Dedifferentiated amniotic fluid mesenchymal stem cell (primary cell): ENCODE data around the gene SRPRA.
"Not testable (repeated sequence)": the region's sequence is repeated elsewhere in the genome, so short reads cannot be mapped to it uniquely, and the experiment has no call there.

Experiments used
- DNase-seq: peaks from one replicate; pipeline ENCODE4 v3.0.0-alpha.2; 2016; ENCODE audit errors: extremely low spot score

SRPRA gene

DNA sequence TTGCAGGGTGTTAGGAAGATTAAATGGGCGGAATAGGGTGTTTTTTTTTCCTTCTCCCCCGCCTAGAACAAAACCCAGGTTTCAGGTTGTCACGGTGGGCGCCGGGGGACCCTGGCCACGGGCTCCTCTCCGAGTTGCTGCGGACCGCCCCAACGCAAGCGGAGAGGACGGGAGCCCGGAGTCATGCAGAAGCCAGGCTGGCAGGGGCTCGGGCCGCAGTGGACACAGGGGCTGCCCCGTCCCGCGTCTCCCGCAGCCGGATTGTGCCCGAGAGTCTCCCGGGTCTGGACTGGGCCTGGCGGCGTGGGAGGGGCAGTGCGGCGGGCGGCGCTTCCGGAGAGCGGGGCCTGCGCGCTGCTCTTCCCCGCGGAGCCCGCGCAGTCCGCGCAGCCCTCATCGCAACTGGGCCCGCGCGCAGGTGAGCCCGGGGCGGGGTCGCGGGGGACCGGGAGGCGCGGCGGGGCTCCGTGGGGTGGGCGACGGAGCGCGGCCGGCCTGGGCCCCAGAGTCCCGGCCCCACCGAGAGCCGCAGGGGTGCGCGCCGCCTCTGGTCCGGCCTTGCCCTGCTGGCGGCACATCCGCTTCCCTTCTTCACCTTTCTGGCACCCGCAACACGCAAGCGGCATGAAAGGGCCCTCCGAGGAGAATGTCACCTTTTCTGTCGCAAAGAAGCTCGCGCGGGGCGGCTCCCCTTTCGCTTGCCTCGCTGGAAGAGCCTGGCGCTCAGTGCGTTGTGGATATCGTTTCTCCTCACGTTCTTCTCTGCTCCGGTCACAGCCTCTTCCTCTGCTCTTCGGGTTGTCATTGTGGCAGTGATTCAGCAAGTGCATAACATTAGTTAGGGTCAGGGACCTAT, 14.3 kb upstream of the SRPRA start, which contains the start of gene TIRAP:
TIRAP (plus strand) TSS at position 358 of the 856 bp plus-strand sequence. CDS start 7,802 bp downstream, outside the sequence.
- DNase-seq: peak; percentile 25

DNA sequence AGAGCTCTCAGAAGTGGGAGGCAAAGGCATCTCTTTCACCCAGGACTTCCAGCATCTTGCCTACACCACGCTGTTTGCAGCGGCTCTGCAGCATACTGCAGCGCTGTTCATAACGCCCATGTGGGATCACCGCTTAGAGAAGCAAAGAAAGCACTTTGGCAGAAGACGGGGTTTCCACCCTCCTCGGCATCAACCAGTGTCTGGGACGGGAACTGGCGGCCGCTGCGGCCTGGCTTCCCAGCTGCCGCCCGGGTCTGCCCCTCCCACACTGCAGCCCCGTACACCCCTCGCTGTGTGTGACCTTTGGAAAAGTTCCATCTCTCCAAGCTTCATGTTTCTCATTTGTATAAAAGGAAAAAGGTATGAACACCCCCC, 13.7 kb upstream of the SRPRA start:
- no peak for DNase-seq

DNA sequence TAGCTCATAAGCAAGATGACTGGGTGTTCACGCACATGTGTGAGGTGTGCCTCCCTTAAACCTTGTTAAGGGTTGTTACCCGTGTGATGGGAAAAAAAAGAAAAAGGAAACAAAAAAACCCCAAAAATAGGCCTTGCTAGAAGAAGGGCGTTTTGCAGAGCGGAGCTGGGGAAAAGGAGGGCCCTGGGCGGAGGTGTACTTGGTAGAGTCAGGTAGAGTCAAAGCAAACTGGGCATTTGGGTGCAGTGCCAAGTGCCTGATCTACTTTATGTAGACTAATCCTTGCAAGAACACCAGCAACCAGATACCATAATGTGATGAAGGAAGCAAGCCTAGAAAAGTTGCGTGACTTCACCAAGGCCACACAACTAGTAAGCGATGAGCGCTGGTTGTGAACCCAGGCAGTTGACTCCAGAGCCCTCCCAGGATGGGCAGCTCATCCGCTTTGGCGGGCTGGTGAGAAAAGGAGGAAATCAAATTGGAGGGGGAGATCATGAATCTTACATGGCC, 13.0 kb upstream of the SRPRA start:
- no peak for DNase-seq

DNA sequence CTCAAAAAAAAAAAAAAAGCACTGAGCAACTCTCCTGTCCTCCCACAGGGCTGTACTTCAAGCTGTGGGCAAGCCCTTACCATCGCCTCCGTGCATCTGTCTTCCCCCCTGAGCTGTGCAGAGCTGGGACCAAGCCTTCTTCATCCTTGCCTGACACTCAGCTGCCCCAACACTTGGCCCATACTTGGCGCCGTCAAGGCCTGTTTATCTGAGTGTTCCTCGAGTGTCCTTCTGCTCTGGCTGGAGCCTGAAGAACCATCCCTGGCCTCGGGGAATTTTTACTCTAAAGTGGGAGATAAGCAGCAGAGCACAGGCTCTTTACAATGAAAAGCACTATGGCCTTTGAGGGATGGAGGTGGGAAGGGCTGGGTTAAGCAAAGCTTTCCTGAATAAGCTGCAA, 12.6 kb upstream of the SRPRA start:
- no peak for DNase-seq

DNA sequence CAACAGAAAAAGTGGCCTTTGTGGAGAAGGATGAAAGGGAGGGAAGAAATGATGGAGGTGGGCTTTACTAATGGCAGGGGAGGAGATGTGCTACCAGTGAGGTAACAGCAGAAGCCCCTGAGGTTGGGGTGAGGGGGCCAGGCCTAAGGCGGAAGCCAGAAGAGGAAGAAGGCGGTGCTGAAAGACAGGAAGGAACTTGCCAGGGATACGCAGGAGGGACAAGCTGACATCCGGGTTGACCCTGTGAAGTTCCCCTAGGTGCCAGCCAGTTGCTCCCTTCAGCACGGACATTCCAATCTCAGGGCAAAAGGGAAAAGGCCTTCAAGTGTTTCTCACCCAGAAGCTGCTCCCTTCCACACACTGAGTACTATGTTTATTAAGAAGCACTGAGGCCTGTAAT, 11.9 kb upstream of the SRPRA start:
- DNase-seq: no peak

DNA sequence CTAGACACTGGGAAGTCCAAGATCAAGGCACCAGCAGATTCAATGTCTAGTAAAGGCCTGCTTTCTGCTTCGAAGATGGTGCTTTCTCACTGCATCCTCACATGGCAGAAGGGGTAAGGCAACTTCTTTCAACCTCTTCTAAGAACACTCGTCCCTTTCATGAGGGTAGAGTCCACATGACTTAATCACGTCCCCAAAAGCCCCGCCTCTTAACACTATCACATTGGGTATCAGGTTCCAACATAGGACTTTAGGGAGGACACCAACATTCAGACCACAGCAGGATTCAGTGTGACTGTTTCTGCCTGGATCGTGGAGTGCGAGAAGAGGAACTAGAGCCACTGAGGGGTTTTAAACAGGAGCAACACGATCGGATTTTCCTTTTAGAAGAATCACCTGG, 10.5 kb upstream of the SRPRA start:
- DNase-seq: no peak

DNA sequence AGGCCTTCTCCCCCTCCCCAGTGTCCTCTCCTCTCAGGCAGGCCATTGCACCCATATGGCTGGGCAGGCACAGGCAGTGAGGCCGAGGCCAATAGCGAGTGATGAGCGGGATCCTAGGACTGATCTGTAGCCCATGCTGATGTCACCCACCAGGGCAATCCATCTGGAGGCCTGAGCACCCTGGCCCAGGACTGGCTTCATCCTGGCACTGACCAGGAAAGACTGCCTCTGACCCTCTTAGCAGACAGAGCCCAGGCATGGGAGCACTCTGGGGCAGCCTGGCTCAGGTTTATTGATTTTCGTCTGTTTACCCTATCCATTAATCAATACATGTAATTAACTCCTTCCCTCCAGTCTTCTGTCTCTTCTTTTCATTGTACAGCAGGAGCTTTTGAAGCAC, 9.1 kb upstream of the SRPRA start:
- no peak for DNase-seq

DNA sequence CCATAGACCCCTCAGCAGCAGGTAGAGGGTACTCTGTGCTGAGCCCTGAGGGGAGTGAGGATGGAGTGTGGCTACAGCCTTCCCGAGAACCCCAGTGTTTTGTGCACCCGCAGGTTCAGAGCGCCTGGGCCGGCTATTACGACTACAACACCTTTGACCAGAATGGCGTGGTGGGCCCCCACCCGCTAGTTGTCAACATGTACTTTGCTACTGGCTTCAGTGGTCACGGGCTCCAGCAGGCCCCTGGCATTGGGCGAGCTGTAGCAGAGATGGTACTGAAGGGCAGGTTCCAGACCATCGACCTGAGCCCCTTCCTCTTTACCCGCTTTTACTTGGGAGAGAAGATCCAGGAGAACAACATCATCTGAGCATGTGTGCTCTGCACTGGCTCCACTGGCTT, 8.6 kb upstream of the SRPRA start:
- no peak for DNase-seq

DNA sequence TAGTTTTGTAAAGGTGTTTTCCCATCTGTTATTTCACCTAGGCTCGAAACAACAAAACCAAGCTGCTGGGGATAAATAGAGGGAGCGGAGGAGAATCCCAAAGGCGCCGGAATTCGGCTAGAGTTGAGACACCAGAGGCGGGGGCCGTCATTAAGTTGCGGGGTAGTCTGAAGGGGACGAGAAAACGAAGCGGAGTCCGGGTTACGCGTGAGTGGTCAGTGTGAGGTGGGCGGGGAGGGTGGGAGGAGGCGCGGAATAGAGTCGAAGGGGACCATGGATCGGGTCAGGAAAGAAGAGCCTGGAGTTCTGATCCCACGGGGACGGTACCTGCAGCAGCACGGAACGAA, 361 bp downstream of the SRPRA start:
- no peak for DNase-seq

DNA sequence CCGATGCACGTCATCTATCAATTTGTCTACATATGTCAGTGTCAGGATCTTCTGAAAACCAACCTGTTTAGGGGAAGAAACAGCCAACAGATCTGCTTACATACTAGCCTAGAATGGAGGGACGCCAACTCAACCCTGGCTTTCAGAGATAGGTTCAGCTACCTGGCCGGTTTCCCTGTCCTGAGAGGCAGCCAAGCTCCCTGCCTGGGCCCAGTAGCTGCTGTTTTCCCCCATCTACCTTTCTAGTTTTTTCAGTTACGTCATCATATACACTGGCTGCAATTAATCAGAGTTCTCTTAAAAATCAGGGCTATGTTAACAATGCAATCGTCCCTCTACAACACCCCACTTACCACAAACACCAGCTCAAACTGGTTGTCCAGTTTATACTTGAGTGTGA, 1.0 kb downstream of the SRPRA start:
- DNase-seq: no peak

DNA sequence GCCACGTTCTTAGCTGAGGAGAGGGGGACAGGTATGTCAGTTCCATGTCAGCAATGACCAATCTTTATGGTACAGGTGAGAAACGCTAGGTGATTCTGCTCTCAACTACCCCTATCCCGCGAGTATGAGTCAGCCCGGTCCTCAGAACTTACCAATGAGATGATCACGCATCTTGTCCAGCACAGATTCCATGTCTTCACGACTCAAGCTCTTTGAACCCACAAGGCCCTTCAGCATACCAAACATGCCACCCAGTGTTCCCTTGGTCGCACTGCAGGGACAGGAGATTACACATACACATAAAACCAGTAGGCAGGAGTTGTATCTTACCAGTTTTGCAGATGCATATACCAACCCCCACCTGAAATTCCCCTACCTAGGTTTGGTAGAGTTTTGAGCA, 2.9 kb downstream of the SRPRA start:
- DNase-seq: no peak

DNA sequence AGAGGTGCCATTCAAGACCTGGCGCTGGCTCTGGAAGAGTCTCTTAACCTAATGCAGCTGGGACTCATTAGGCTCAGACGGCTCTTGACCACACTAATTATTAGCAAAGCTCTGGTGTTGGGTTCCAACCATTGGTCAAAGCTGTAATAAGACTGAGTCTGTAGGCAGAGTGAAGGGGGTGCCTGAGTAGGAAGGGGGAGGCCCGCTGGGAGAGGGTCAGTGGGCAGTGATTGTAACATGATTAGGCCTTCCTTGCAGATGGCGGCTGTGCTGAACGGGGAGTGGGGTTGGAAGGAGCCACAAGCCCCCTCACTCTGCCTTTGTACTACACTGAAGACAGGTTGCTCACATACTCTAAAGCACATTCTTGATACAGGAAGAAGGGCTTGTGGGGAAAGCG, 5.2 kb downstream of the SRPRA start:
- DNase-seq: no peak

DNA sequence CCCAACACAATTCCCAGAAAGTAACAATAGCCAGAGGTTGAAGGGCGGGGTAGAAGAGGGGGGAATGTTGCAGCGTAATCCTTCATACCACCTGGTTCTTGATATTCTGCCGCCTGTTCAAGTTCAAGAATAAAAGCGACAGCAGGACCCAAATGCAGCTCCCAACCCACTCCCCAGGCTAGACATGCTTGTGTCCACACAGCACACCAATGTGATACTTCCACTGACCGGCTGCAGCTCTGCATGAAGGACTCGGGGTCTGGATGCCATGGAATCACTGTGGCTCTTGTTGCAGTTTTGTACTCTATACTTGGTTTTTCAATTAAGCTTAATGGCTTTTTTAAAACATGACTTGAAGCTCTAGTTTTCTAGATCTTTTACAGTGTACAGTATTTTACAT, 6.5 kb downstream of the SRPRA start:
- DNase-seq: no peak

DNA sequence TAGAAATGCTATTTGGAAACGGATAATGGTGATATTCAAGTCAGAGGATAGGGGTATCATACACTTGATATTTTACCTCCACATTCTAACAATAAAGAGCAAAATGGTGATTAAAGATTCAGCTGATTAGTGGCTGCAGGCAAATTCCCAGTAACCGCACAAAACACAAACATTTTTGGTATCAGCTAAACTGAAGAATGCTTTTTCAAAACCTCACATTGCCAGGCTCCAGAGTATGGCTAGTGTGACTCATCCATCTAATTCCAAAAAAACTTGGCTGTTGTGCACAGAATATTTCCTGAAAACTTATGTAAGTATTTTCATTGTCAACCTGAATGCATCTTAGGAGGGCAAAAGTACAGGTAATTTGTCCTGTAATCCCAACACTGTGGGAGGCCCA, 10.9 kb downstream of the SRPRA start:
- DNase-seq: peak; percentile 40

DNA sequence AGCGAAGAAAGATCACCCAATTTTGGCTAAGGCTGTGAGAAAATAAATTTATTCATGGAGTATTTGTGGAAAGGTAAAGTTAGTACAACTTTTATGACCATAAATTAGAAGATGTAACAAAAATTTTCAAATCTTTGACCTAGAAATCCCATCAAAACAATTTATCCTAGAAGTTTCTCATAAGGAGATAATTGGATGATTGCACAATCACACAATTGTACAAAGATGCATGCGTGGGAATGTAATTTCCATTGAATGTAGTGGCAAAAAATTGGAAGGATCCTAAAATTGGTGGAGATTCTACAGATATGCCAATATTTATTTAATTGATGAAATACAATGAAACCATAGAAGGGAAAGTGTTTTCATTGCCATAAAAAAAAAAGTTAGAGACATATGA, 11.6 kb downstream of the SRPRA start:
- no peak for DNase-seq

DNA sequence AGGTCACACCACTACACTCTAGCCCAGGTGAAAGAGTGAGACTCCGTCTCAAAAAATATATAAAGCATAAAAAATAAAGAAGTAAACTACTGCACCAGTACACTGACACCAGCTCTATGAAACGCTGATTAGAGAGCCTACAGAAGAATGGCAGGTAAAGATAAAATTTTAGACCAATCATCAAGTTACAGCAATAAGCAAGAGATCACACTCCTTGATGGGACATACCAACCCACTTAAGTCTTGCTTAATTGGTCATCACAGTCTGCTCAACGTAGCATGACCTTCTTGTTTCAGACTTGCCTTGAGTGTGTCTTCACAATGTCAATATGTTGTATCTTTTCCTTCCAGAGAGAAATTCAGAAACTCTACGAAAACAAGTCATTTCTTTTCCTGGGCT, 12.5 kb downstream of the SRPRA start:
- no peak for DNase-seq

DNA sequence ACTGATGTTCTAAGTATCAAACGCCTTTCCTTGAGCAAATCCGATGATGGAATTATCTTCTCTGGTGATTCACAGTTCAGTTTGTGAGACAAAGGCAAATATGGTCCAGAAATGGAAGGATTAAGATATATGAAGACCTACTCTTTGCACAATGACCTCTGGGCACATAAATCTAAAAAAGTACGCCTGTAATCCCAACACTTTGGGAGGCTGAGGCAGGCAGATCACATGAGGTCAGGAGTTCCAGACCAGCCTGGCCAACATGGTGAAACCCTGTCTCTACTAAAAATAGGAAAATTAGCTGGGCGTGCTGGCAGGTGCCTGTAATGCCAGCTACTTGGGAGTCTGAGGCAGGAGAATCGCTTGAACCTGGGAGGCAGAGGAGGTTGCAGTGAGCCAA, 13.2 kb downstream of the SRPRA start:
- DNase-seq: not testable (repeated sequence)

DNA sequence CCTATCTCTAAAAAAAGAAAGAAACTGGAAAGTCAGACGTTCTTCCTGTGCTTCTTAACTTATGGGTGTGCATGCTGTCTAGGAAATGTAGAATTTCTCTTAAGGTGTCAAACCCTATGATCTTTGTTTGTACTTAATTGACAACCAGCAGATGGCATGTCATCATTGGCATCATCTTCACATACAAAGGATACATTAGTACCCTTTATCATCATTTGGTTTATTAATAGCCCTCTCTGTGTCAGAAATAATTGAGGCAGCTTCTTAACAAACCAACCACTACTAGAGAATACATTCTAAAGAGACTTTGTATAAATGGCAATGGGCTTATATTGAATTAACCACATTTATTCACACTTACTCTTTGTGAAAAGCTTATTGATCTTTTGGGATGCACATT, 13.9 kb downstream of the SRPRA start:
- no peak for DNase-seq

DNA sequence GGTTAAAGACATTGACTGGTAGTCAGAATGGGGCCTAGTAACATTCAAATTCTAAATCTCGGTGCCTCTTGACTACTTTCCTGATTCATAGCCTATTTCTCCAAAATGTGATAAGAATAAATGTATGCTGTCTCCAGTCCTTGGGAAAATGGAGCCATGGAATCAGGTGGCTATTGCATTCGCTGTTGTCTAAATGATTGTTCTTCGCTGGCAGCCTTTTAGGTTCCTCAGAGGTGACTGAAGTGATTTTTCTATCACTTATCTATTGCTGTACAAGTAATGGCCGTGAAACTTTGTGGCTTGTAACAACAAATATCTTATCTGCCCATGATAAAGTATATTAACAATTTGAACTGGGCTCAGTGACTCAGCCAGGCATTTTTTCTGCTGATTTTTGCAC, 15.4 kb downstream of the SRPRA start:
- DNase-seq: no peak

DNA sequence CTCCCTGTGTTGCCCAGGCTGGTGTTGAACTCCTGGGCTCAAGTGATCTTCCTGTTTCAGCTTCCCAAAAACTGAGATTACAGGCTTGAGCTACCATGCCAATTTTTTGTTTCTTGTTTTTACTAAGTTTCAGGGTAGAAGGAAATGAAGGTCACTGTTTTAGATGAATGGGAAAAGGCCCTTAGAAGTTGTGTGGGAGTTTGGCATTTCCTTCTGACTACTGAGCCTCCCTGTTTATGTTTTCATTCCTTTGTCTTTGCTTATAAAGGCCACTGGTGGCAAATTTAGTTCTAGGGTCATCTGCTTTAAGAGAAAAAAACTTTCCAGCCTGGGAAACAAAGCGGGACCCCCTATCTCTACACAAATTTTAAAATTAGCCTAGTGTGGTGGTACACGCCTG, 22.1 kb downstream of the SRPRA start:
- no peak for DNase-seq

DNA sequence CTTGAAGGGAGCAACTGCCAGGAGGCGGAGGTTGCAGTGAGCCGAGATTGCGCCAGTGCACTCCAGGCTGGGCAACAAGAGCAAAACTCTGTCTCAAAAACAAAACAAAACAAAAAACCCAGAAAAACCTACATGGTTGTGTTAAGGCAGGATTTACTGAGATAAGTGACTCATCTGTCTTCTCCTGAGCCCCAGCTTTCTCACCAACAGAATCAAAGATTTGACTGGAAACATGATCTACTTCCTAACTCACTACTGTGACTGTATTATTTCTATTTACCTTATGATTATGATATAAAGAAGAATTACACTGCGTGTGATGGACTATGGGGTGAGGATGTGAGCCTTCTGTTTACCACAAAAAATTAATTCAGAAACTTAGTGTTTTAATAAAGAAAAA, 35.3 kb downstream of the SRPRA start:
- no peak for DNase-seq

DNA sequence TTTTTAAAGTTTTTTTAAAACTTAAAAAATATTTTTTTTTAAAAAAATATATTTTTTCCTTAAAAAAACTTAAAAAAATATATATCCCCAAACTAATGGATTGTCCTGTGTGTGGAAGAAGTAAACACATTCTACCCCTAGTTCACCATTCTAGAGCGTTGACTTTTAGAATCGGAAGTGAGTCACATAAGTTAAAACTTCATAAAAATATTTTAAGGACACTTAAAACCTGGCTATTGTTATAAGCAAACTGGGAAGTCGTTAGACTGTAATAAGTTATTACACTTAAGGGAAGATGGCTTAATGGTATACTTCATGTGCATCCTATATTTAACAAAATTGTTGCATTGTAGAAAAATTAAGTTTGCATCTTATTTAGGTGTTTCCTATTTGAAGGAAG, 36.0 kb downstream of the SRPRA start:
- DNase-seq: no peak

DNA sequence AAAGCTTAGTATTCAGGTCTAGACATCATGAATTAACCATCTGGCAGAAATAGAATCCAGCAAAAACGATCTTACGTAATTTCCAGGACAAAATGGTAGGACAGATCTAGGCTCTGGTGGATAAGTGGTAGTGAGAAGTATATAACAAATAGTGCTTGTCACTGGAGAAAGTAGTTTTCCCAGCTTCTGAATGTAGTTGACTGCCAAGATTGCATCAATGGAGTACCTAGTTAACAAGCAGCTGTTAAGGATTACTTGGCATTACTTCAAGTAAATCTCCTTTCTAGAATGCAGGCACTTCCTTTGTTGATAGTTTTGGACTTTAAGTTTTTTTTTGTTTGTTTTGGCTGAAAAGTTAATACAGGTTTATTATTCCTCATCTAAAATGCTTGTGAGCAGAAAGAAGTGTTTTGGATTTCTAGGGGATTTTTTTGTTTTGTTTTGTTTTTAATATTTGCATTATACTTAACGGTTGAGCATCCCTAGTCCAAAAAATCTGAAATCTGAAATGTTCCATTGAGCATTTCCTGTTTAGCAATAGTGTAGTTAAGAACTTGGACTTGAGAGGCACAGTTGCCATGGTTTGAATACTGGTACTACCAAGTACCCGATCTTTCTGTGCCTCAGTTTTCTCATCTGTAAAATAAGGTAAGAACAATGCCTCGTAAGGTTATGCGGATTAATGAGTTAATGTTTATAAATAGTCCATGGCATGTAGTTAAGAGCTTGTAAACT, 36.8 kb downstream of the SRPRA start:
- DNase-seq: no peak
